SK-N-SH treated with all-trans-retinoic acid at 6 μM for 48 hours (cell line): ENCODE data around the gene HIVEP3.

Experiments
- ARNTL ChIP-seq: fragments of 450-650 bp; formaldehyde crosslinking; IDR thresholded peaks from 2 replicates; pipeline ENCODE4 v1.5.0; 2020; ENCODE audit warnings: low read depth, mild to moderate bottlenecking, moderate library complexity, borderline replicate concordance
- GLIS3 ChIP-seq: fragments of 250-450 bp; sonication (Bioruptor Pico); IDR thresholded peaks from 2 replicates; pipeline ENCODE4 v1.5.0; 2020; ENCODE audit warnings: mild to moderate bottlenecking, moderate library complexity
- ISL1 ChIP-seq: fragments of 250-450 bp; sonication (Bioruptor Pico); IDR thresholded peaks from 2 replicates; pipeline ENCODE4 v2.1.2; 2022; ENCODE audit warnings: mild to moderate bottlenecking, moderate library complexity
- PPARA ChIP-seq: fragments of 250-450 bp; sonication (Bioruptor Pico); IDR thresholded peaks from 2 replicates; pipeline ENCODE4 v1.5.0; 2020; ENCODE audit warnings: mild to moderate bottlenecking, borderline replicate concordance
- TOX ChIP-seq: fragments of 250-450 bp; sonication (Bioruptor Pico); IDR thresholded peaks from 2 replicates; pipeline ENCODE4 v1.8.0; 2021; ENCODE audit warnings: mild to moderate bottlenecking, moderate library complexity, borderline replicate concordance
- ZC3H10 ChIP-seq: fragments of 250-450 bp; sonication (Bioruptor Pico); IDR thresholded peaks from 2 replicates; pipeline ENCODE4 v1.5.1; 2021; ENCODE audit warnings: mild to moderate bottlenecking, moderate library complexity
- ZFP30 ChIP-seq: fragments of 450-650 bp; formaldehyde crosslinking; IDR thresholded peaks from 2 replicates; pipeline ENCODE4 v1.5.0; 2022; ENCODE audit warnings: mild to moderate bottlenecking, moderate library complexity
- ZNF565 ChIP-seq: fragments of 450-650 bp; formaldehyde crosslinking; conservative IDR thresholded peaks from 2 replicates; pipeline ENCODE4 v1.5.0; 2020; ENCODE audit warnings: low read depth, mild to moderate bottlenecking, moderate library complexity
- ZNF70 ChIP-seq: fragments of 450-650 bp; formaldehyde crosslinking; IDR thresholded peaks from 2 replicates; pipeline ENCODE4 v1.5.0; 2020; ENCODE audit warnings: mild to moderate bottlenecking, moderate library complexity
- TF ChIP-seq, protein P1 (sequence below): fragments of 250-450 bp; sonication (Bioruptor Pico); IDR thresholded peaks from 2 replicates; pipeline ENCODE4 v1.5.1; 2020; ENCODE audit warnings: low read depth, mild to moderate bottlenecking, moderate library complexity
- TF ChIP-seq, protein P2 (sequence below): fragments of 250-450 bp; sonication (Bioruptor Pico); IDR thresholded peaks from 2 replicates; pipeline ENCODE4 v1.5.1; 2021; ENCODE audit warnings: mild to moderate bottlenecking, moderate library complexity

DNA sequence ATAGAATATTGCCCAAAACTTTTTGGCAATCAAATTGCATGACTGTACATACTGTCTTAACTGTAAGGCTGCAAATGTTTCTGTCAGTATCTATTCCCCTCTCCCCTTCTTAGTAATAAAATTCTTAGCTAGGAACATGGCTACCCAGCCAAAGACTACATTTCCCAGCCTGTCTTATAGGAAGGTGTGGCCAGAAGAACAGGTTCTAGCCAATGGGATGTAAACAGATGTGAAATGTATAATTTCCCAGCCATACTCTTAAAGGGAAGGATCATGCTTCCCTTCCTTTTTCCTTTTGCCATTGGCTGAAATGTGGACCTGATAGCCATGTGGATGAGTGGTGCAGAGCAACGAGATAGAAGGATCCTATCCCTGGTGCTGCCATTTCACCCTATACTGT lies 7.0 kb upstream of the HIVEP3 start:
- TF ChIP-seq ZFP30 (CRISPR knock-in tag) (no peak), ARNTL (no peak), ZNF565 (CRISPR knock-in tag) (no peak), ZC3H10 (CRISPR knock-in tag) (no peak), ISL1 (CRISPR knock-in tag) (no peak), PPARA (CRISPR knock-in tag) (no peak), GLIS3 (no peak), TOX (CRISPR knock-in tag) (no peak), ZNF70 (CRISPR knock-in tag) (no peak)
- TF ChIP-seq, protein P1, sequence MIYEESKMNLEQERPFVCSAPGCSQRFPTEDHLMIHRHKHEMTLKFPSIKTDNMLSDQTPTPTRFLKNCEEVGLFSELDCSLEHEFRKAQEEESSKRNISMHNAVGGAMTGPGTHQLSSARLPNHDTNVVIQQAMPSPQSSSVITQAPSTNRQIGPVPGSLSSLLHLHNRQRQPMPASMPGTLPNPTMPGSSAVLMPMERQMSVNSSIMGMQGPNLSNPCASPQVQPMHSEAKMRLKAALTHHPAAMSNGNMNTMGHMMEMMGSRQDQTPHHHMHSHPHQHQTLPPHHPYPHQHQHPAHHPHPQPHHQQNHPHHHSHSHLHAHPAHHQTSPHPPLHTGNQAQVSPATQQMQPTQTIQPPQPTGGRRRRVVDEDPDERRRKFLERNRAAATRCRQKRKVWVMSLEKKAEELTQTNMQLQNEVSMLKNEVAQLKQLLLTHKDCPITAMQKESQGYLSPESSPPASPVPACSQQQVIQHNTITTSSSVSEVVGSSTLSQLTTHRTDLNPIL (CRISPR knock-in tag), result no peak
- TF ChIP-seq, protein P2, sequence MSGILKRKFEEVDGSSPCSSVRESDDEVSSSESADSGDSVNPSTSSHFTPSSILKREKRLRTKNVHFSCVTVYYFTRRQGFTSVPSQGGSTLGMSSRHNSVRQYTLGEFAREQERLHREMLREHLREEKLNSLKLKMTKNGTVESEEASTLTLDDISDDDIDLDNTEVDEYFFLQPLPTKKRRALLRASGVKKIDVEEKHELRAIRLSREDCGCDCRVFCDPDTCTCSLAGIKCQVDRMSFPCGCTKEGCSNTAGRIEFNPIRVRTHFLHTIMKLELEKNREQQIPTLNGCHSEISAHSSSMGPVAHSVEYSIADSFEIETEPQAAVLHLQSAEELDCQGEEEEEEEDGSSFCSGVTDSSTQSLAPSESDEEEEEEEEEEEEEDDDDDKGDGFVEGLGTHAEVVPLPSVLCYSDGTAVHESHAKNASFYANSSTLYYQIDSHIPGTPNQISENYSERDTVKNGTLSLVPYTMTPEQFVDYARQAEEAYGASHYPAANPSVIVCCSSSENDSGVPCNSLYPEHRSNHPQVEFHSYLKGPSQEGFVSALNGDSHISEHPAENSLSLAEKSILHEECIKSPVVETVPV (CRISPR knock-in tag), result no peak
